ENCODE data around the gene PFKM. TPM values are rescaled to one million over a fixed set of nuclear protein-coding genes. Genes with fewer than 3 reads are reported as not detected.

PFKM gene
- total and polyA plus RNA-seq, 9 of the 15 experiments (the other 6 are each of a cell fraction or from before 2014, with no cell fraction given): 16.5 to 39.9 (median 31.7) TPM

- Histone ChIP-seq H3K9ac (ENCODE audit: insufficient read depth in 1 of 2, low read depth in 2 of 2, low read length in 2 of 2) (no peak overlapping the region), H3K9me1 (ENCODE audit: control insufficient read depth, insufficient read depth, low read length) (no peaks in the 10 kb centered on the region), H2AFZ (ENCODE audit: low read depth, low read length) (no peak overlapping the region), H3K27ac (ENCODE audit: extremely low read depth, low read depth, low read length) (no peak overlapping the region), H3K79me2 (ENCODE audit: control insufficient read depth, insufficient read depth, low read length) (no peaks in the 10 kb centered on the region), H4K20me1 (replicated peaks; ENCODE audit: control insufficient read depth, insufficient read depth, low read length) (no peaks in the 10 kb centered on the region), H3K4me1 (replicated peaks in 1 of 2; ENCODE audit: control insufficient read depth in 2 of 2, insufficient read depth in 2 of 2, low read length in 2 of 2) (peaks cover under 1 to 23% of the 10 kb centered on the region in 2 experiments), H3K27me3 (ENCODE audit: control insufficient read depth in 2 of 2, insufficient read depth in 2 of 2, low read length in 2 of 2) (peaks cover 0 to 3% of the 10 kb centered on the region in 2 experiments; a peak in 3 of 5 replicates), H3K9me3 (replicated peaks; ENCODE audit: control insufficient read depth, insufficient read depth, low read depth, low read length) (no peaks in the 10 kb centered on the region), H3K4me3 (no peak overlapping the region), H3K4me2 (ENCODE audit: insufficient read depth, low read length) (no peak overlapping the region), H3K36me3 (ENCODE audit: control insufficient read depth, insufficient read depth, low read length) (no peaks in the 10 kb centered on the region)
- intact Hi-C loops (cut with micrococcal nuclease) (no loop called here), in situ Hi-C loops (cut with MboI) (loop anchor here (5.0 kb wide), 1 partner anchor 466 kb away; no protein-coding TSS in a partner anchor)
- DNase-seq (ENCODE audit: extremely low read depth in 1 of 4, low spot score in 3 of 4): no peak
- no peak for ATAC-seq
- CTCF ChIA-PET (ENCODE audit: low intra/inter-chr PET ratio): no interaction called here
- POLR2A ChIA-PET: interaction anchor here (0.6 kb wide), 1 partner anchor 249 kb away, joined by 3 read pairs; no protein-coding TSS in a partner anchor
- 42% methylated on average over 4 of the region's 4 CpGs for WGBS (ENCODE audit: insufficient coverage, low coverage, missing lambda C conversion rate)
- no peak for FAIRE-seq
- TF ChIP-seq REST (IDR thresholded peaks at IDR 0.05; ENCODE audit: borderline replicate concordance) (peak; percentile 74), REST (CRISPR knock-in tag; IDR thresholded peaks at IDR 0.05; ENCODE audit: low read depth) (no peak), CREBBP (IDR thresholded peaks at IDR 0.05; ENCODE audit: low read depth, low read length) (no peak)
- BruUV-seq (replicated peaks): no TSS peak
These were observed 58.8 kb downstream of the PFKM start for GRCh38 chr12:48177982-48178381.
